Neural progenitor cell (in vitro differentiated cells): ENCODE measurements around the gene TSPAN32. TPM values are rescaled to one million over a fixed set of nuclear protein-coding genes. Genes with fewer than 3 reads are reported as not detected.

Experiments used
- DNase-seq: peaks from one replicate; pipeline ENCODE4 v3.0.0-alpha.2; 2016; ENCODE audit warnings: low spot score
- H2AFZ ChIP-seq: fragments of 200-600 bp; sonication (generic); replicated peaks from 2 replicates; pipeline ENCODE4 v1.6.1; 2016; ENCODE audit warnings: antibody characterized with exemption
- H3F3A ChIP-seq: fragments of 200-600 bp; sonication (generic); 2 replicates; pipeline ENCODE4 v1.6.1; 2016; ENCODE audit warnings: antibody characterized with exemption, low read depth
- H3K27ac ChIP-seq: fragments of 200-600 bp; sonication (generic); 2 replicates; pipeline ENCODE4 v1.5.1; 2016; ENCODE audit warnings: mild to moderate bottlenecking
- H3K27me3 ChIP-seq: fragments of 200-600 bp; sonication (generic); 2 replicates; pipeline ENCODE4 v1.6.1; 2016; ENCODE audit warnings: mild to moderate bottlenecking, moderate library complexity
- H3K36me3 ChIP-seq: fragments of 200-600 bp; sonication (generic); 2 replicates; pipeline ENCODE4 v1.5.1; 2016
- H3K4me1 ChIP-seq: fragments of 200-600 bp; sonication (generic); 2 replicates; pipeline ENCODE4 v1.6.1; 2016; ENCODE audit warnings: mixed run types
- H3K4me2 ChIP-seq: fragments of 200-600 bp; sonication (generic); 2 replicates; pipeline ENCODE4 v1.6.1; 2016
- H3K4me3 ChIP-seq: fragments of 200-600 bp; sonication (generic); 2 replicates; pipeline ENCODE4 v1.5.1; 2016
- H3K79me2 ChIP-seq: fragments of 200-600 bp; sonication (generic); 2 replicates; pipeline ENCODE4 v1.6.1; 2016; ENCODE audit warnings: low read depth
- H3K9ac ChIP-seq: fragments of 200-600 bp; sonication (generic); 2 replicates; pipeline ENCODE4 v1.6.1; 2016
- H3K9me3 ChIP-seq: fragments of 200-600 bp; sonication (generic); 2 replicates; pipeline ENCODE4 v1.5.1; 2016; ENCODE audit warnings: low read depth
- H4K20me1 ChIP-seq: fragments of 200-600 bp; sonication (generic); 2 replicates; pipeline ENCODE4 v1.6.1; 2016; ENCODE audit warnings: low read depth
- H3K27ac Mint-ChIP-seq: 3 replicates; pipeline ENCODE4 v1.8.0; 2021; ENCODE audit warnings: mixed read lengths
- H3K27me3 Mint-ChIP-seq: 2 replicates; pipeline ENCODE4 v1.8.0; 2022; ENCODE audit warnings: low read depth, mild to moderate bottlenecking, inconsistent platforms, moderate library complexity, mixed read lengths; ENCODE audit not compliant: insufficient read depth
- H3K36me3 Mint-ChIP-seq: 3 replicates; pipeline ENCODE4 v1.8.0; 2021; ENCODE audit warnings: mixed read lengths
- H3K4me1 Mint-ChIP-seq: 3 replicates; pipeline ENCODE4 v1.8.0; 2021; ENCODE audit warnings: mixed read lengths
- H3K4me3 Mint-ChIP-seq: 3 replicates; pipeline ENCODE4 v1.8.0; 2021; ENCODE audit warnings: mild to moderate bottlenecking, moderate library complexity, mixed read lengths
- H3K9me3 Mint-ChIP-seq: 3 replicates; pipeline ENCODE4 v1.8.0; 2020; ENCODE audit warnings: mixed read lengths
- CTCF ChIP-seq: fragments of 200-600 bp; sonication (generic); IDR thresholded peaks from 2 replicates; pipeline ENCODE4 v1.5.1; 2017; ENCODE audit warnings: antibody characterized with exemption, mild to moderate bottlenecking
- EZH2 ChIP-seq: fragments of 200-600 bp; sonication (generic); IDR thresholded peaks from 2 replicates; pipeline ENCODE4 v1.6.1; 2017; ENCODE audit warnings: antibody characterized with exemption, mild to moderate bottlenecking, moderate library complexity
- EZH2phosphoT487 ChIP-seq: fragments of 200-600 bp; sonication (generic); IDR thresholded peaks from 2 replicates; pipeline ENCODE4 v1.6.1; 2017; ENCODE audit warnings: antibody characterized with exemption
- total RNA-seq: library from RNA; depleted of rRNA; stranded (reverse); fragments of >200 nt; gene quantifications from 2 replicates; pipeline ENCODE4 v1.2.3, GENCODE V29; 2015; ENCODE audit warnings: low replicate concordance

Gene TSPAN32
- total RNA-seq, 1 donor from 2014 or later: not detected

- H3K36me3 ChIP-seq: no peaks in the 10 kb centered on the region
Observed at GRCh38 chr11:2272946-2273280, 28.9 kb upstream of the TSPAN32 start.

GRCh38 chr11:2273311-2273710 lies 28.5 kb upstream of the TSPAN32 start:
- H3K9me3 Mint-ChIP-seq: peaks cover 8% of the 10 kb centered on the region
- Histone ChIP-seq H3K9me3 (no peaks in the 10 kb centered on the region), H3K27me3 (peaks cover 100% of the 10 kb centered on the region), H3K27ac (no peak overlapping the region), H2AFZ (no peak overlapping the region), H3K36me3 (no peaks in the 10 kb centered on the region), H3K79me2 (no peaks in the 10 kb centered on the region), H3K9ac (no peak overlapping the region), H3F3A (no peaks in the 10 kb centered on the region), H3K4me1 (peaks cover 4% of the 10 kb centered on the region), H3K4me2 (no peak overlapping the region), H4K20me1 (no peaks in the 10 kb centered on the region), H3K4me3 (no peak overlapping the region)
- DNase-seq: no peak
- peaks cover 2% of the 10 kb centered on the region for H3K36me3 Mint-ChIP-seq
- peaks cover 46% of the 10 kb centered on the region for H3K27me3 Mint-ChIP-seq
- no peak overlapping the region for H3K4me3 Mint-ChIP-seq
- no peak for TF ChIP-seq EZH2
- no peak for TF ChIP-seq EZH2phosphoT487
- no peak for TF ChIP-seq CTCF
- H3K4me1 Mint-ChIP-seq: peaks cover 4% of the 10 kb centered on the region
- H3K27ac Mint-ChIP-seq: no peak overlapping the region

More at GRCh38 chr11:2272946-2273280, 28.9 kb upstream of the TSPAN32 start:
- Mint-ChIP-seq H3K4me1 (peaks cover 4% of the 10 kb centered on the region), H3K9me3 (peaks cover 8% of the 10 kb centered on the region), H3K27me3 (peaks cover 50% of the 10 kb centered on the region), H3K36me3 (peaks cover 2% of the 10 kb centered on the region), H3K4me3 (no peak overlapping the region), H3K27ac (no peak overlapping the region)
- peaks cover 4% of the 10 kb centered on the region for H3K4me1 ChIP-seq
- H3K4me2 ChIP-seq: no peak overlapping the region
- DNase-seq: no peak
- H3K27me3 ChIP-seq: peaks cover 100% of the 10 kb centered on the region
- no peak for TF ChIP-seq EZH2phosphoT487
- TF ChIP-seq EZH2: no peak
- no peak for TF ChIP-seq CTCF
- H2AFZ ChIP-seq: no peak overlapping the region
- no peak overlapping the region for H3K9ac ChIP-seq
- no peaks in the 10 kb centered on the region for H3K9me3 ChIP-seq
- H3K27ac ChIP-seq: no peak overlapping the region
- no peaks in the 10 kb centered on the region for H3K79me2 ChIP-seq
- no peak overlapping the region for H3K4me3 ChIP-seq
- no peaks in the 10 kb centered on the region for H4K20me1 ChIP-seq
- H3F3A ChIP-seq: no peaks in the 10 kb centered on the region

GRCh38 chr11:2273771-2274170 lies 28.0 kb upstream of the TSPAN32 start:
- DNase-seq: no peak
- Histone ChIP-seq H3K4me1 (no peaks in the 10 kb centered on the region), H3K79me2 (no peaks in the 10 kb centered on the region), H3K27ac (no peak overlapping the region), H3K27me3 (peaks cover 100% of the 10 kb centered on the region), H3K9me3 (no peaks in the 10 kb centered on the region), H3K4me3 (no peak overlapping the region), H2AFZ (no peak overlapping the region), H3K36me3 (no peaks in the 10 kb centered on the region), H3F3A (no peaks in the 10 kb centered on the region), H3K9ac (no peak overlapping the region), H3K4me2 (no peak overlapping the region), H4K20me1 (no peaks in the 10 kb centered on the region)
- no peaks in the 10 kb centered on the region for H3K4me1 Mint-ChIP-seq
- peaks cover 8% of the 10 kb centered on the region for H3K9me3 Mint-ChIP-seq
- H3K4me3 Mint-ChIP-seq: no peak overlapping the region
- TF ChIP-seq EZH2 (no peak), EZH2phosphoT487 (no peak), CTCF (no peak)
- H3K36me3 Mint-ChIP-seq: peaks cover 2% of the 10 kb centered on the region
- H3K27me3 Mint-ChIP-seq: peaks cover 43% of the 10 kb centered on the region
- no peak overlapping the region for H3K27ac Mint-ChIP-seq
